CD4-positive, CD25-positive, alpha-beta regulatory T cell (primary cell): Measurements from ENCODE around the gene ATXN2. TPM values are rescaled to one million over a fixed set of nuclear protein-coding genes. Genes with fewer than 3 reads are reported as not detected.

Experiments
- ATAC-seq, 2 donors: fragments of 150-1000 bp; cut with Tn5 transposase; one replicate each; pipeline ENCODE4 v1.10.0; 2021; ENCODE audit warnings: low read depth in 2 of 2, moderate number of reproducible peaks in 2 of 2, moderate library complexity in 1 of 2
- DNase-seq, 3 donors: peaks; one replicate each; pipeline versions ENCODE4 v3.0.0 to v3.0.0-alpha.2; 2012 to 2022; ENCODE audit warnings: mixed read lengths in 1 of 3
- H3K27ac ChIP-seq: one replicate; pipeline ENCODE4 v1.7.0; 2013; ENCODE audit warnings: mild to moderate bottlenecking, low read length; ENCODE audit not compliant: insufficient read depth, poor library complexity, severe bottlenecking
- H3K27me3 ChIP-seq: one replicate; pipeline ENCODE4 v1.7.0; 2013; ENCODE audit warnings: low read length; ENCODE audit not compliant: control insufficient read depth, insufficient read depth
- H3K36me3 ChIP-seq: one replicate; pipeline ENCODE4 v1.7.0; 2013; ENCODE audit warnings: mild to moderate bottlenecking, low read length, moderate library complexity; ENCODE audit not compliant: control insufficient read depth, insufficient read depth
- H3K4me1 ChIP-seq: 2 replicates; pipeline ENCODE4 v1.7.0; 2013; ENCODE audit warnings: mild to moderate bottlenecking, low read length; ENCODE audit not compliant: insufficient read depth, control insufficient read depth, poor library complexity, severe bottlenecking
- H3K4me3 ChIP-seq: one replicate; pipeline ENCODE4 v1.7.0; 2013; ENCODE audit warnings: low read depth, mild to moderate bottlenecking, low read length, moderate library complexity
- H3K9me3 ChIP-seq, 2 experiments: 1 replicate in 1 of 2; 2 replicates in 1 of 2; pipeline ENCODE4 v1.7.0; 2013; ENCODE audit warnings: low read length in 2 of 2, mild to moderate bottlenecking in 1 of 2, moderate library complexity in 1 of 2; ENCODE audit not compliant: control insufficient read depth in 2 of 2
- H3K27ac Mint-ChIP-seq, 3 donors: one replicate each; pipeline ENCODE4 v1.8.0; 2020 to 2022; ENCODE audit warnings: mild to moderate bottlenecking in 3 of 3, mixed read lengths in 3 of 3, moderate library complexity in 2 of 3
- H3K27me3 Mint-ChIP-seq: one replicate; pipeline ENCODE4 v1.8.0; 2022; ENCODE audit warnings: mild to moderate bottlenecking, mixed read lengths
- H3K36me3 Mint-ChIP-seq: one replicate; pipeline ENCODE4 v1.8.0; 2020; ENCODE audit warnings: mixed read lengths
- H3K4me1 Mint-ChIP-seq, 4 donors: one replicate each; pipeline ENCODE4 v1.8.0; 2020 to 2022; ENCODE audit warnings: mixed read lengths in 4 of 4, mild to moderate bottlenecking in 1 of 4
- H3K4me3 Mint-ChIP-seq, 4 donors: one replicate each; pipeline ENCODE4 v1.8.0; 2020 to 2022; ENCODE audit warnings: mild to moderate bottlenecking in 4 of 4, mixed read lengths in 4 of 4, moderate library complexity in 3 of 4
- H3K9me3 Mint-ChIP-seq, 7 donors: one replicate each; pipeline ENCODE4 v1.8.0; 2020 to 2022; ENCODE audit warnings: mixed read lengths in 7 of 7, mild to moderate bottlenecking in 3 of 7, moderate library complexity in 2 of 7
- polyA plus RNA-seq, 4 donors: library from polyadenylated mRNA; unstranded; fragments of 300-500 nt; fragmentation: Illumina TruSeq; gene quantifications; one replicate each; pipeline ENCODE4 v1.2.3, GENCODE V29; 2021
- total RNA-seq: library from RNA; stranded (reverse); gene quantifications from one replicate; pipeline ENCODE4 v1.2.3, GENCODE V29; 2022

ATXN2 gene
- total and polyA plus RNA-seq, 5 donors from 2014 or later = 9.7 to 43.1 (median 14.8) TPM

GRCh38 chr12:111408686-111409402, 190.3 kb downstream of the ATXN2 start:
- Mint-ChIP-seq H3K27ac (peak overlapping the region; percentile 80 to 93 (median 83)), H3K4me1 (peaks cover 5 to 85% (median 48%) of the 10 kb centered on the region in 4 donors), H3K4me3 (peak overlapping the region; percentile 74 to 91 (median 88)), H3K36me3 (no peaks in the 10 kb centered on the region), H3K9me3 (no peaks in the 10 kb centered on the region), H3K27me3 (no peaks in the 10 kb centered on the region)
- H3K27me3 ChIP-seq = no peaks in the 10 kb centered on the region
- peak overlapping the region; percentile 47 for H3K4me3 ChIP-seq
- no peaks in the 10 kb centered on the region for H3K9me3 ChIP-seq
- DNase-seq (no peak), ATAC-seq (no peak)
- H3K36me3 ChIP-seq = no peaks in the 10 kb centered on the region
- peak overlapping the region; percentile 91 for H3K27ac ChIP-seq
- H3K4me1 ChIP-seq = peaks cover 88% of the 10 kb centered on the region

GRCh38 chr12:111408116-111408440, 191.0 kb downstream of the ATXN2 start:
- Mint-ChIP-seq H3K36me3 (no peaks in the 10 kb centered on the region), H3K4me3 (peak overlapping the region; percentile 85 to 91 (median 88)), H3K4me1 (peaks cover 8 to 85% (median 46%) of the 10 kb centered on the region in 4 donors), H3K9me3 (no peaks in the 10 kb centered on the region), H3K27ac (peak overlapping the region; percentile 1 to 93 (median 91)), H3K27me3 (peaks cover 2% of the 10 kb centered on the region)
- peaks cover 92% of the 10 kb centered on the region for H3K4me1 ChIP-seq
- H3K9me3 ChIP-seq = no peaks in the 10 kb centered on the region
- no peaks in the 10 kb centered on the region for H3K27me3 ChIP-seq
- peak overlapping the region; percentile 82 for H3K4me3 ChIP-seq
- no peak for ATAC-seq
- H3K36me3 ChIP-seq = no peaks in the 10 kb centered on the region
- DNase-seq = no peak
- peak overlapping the region; percentile 91 for H3K27ac ChIP-seq

GRCh38 chr12:111407377-111408115, 191.6 kb downstream of the ATXN2 start:
- H3K4me1 Mint-ChIP-seq = peaks cover 12 to 83% (median 44%) of the 10 kb centered on the region in 4 donors
- peak overlapping the region; percentile 1 to 93 (median 91) for H3K27ac Mint-ChIP-seq
- H3K9me3 Mint-ChIP-seq = no peaks in the 10 kb centered on the region
- peak overlapping the region; percentile 91 for H3K27ac ChIP-seq
- H3K9me3 ChIP-seq = no peaks in the 10 kb centered on the region
- no peak for DNase-seq
- peaks cover 5% of the 10 kb centered on the region for H3K27me3 Mint-ChIP-seq
- H3K4me1 ChIP-seq = peaks cover 89% of the 10 kb centered on the region
- H3K4me3 ChIP-seq = peak overlapping the region; percentile 82
- no peaks in the 10 kb centered on the region for H3K36me3 Mint-ChIP-seq
- H3K36me3 ChIP-seq = no peaks in the 10 kb centered on the region
- H3K4me3 Mint-ChIP-seq = peak overlapping the region; percentile 85 to 96 (median 88)
- H3K27me3 ChIP-seq = no peaks in the 10 kb centered on the region
- ATAC-seq = no peak

GRCh38 chr12:111406474-111407376, 192.4 kb downstream of the ATXN2 start:
- Mint-ChIP-seq H3K36me3 (no peaks in the 10 kb centered on the region), H3K4me3 (peak overlapping the region; percentile 85 to 96 (median 88))
- peaks cover 81% of the 10 kb centered on the region for H3K4me1 ChIP-seq

GRCh38 chr12:111405859-111406473, 193.1 kb downstream of the ATXN2 start, which contains the start of gene SH2B3:
SH2B3 (plus strand) TSS chr12:111405923; CDS start chr12:111418146, 12,223 bp downstream.
- no peaks in the 10 kb centered on the region for H3K9me3 ChIP-seq
- Mint-ChIP-seq H3K4me1 (peaks cover 12 to 68% (median 37%) of the 10 kb centered on the region in 4 donors), H3K27ac (peak within 1 kb of the TSS; percentile 83 to 96 (median 91)), H3K9me3 (no peaks in the 10 kb centered on the region), H3K36me3 (no peaks in the 10 kb centered on the region), H3K4me3 (peak within 1 kb of the TSS; percentile 86 to 99 (median 92)), H3K27me3 (peaks cover 9% of the 10 kb centered on the region)
- no peaks in the 10 kb centered on the region for H3K27me3 ChIP-seq
- ATAC-seq (peak; percentile 41 to 43), DNase-seq (peak in 2 of 3 donors; percentile 83 to 89)
- H3K4me3 ChIP-seq = peak within 1 kb of the TSS; percentile 82
- H3K4me1 ChIP-seq = peaks cover 74% of the 10 kb centered on the region
- H3K27ac ChIP-seq = peak within 1 kb of the TSS; percentile 91
- no peaks in the 10 kb centered on the region for H3K36me3 ChIP-seq

More at GRCh38 chr12:111406474-111407376, 192.4 kb downstream of the ATXN2 start:
- no peaks in the 10 kb centered on the region for H3K27me3 ChIP-seq
- peaks cover 9% of the 10 kb centered on the region for H3K27me3 Mint-ChIP-seq
- H3K4me1 Mint-ChIP-seq = peaks cover 12 to 75% (median 37%) of the 10 kb centered on the region in 4 donors
- peak; percentile 37 to 59 (median 47) for DNase-seq
- ATAC-seq = no peak
- H3K27ac ChIP-seq = peak overlapping the region; percentile 91
- no peaks in the 10 kb centered on the region for H3K9me3 ChIP-seq
- peak overlapping the region; percentile 83 to 93 (median 91) for H3K27ac Mint-ChIP-seq
- peak overlapping the region; percentile 82 for H3K4me3 ChIP-seq
- no peaks in the 10 kb centered on the region for H3K9me3 Mint-ChIP-seq
- no peaks in the 10 kb centered on the region for H3K36me3 ChIP-seq

- Histone ChIP-seq H3K27me3 (no peaks in the 10 kb centered on the region), H3K4me3 (no peak overlapping the region), H3K27ac (peak overlapping the region; percentile 91), H3K9me3 (no peaks in the 10 kb centered on the region), H3K4me1 (peaks cover 67% of the 10 kb centered on the region), H3K36me3 (no peaks in the 10 kb centered on the region)
- no peaks in the 10 kb centered on the region for H3K9me3 Mint-ChIP-seq
- H3K36me3 Mint-ChIP-seq = no peaks in the 10 kb centered on the region
- ATAC-seq (peak; percentile 77 to 79), DNase-seq (peak; percentile 96 to 98 (median 97))
- peak overlapping the region; percentile 74 to 96 (median 77) for H3K27ac Mint-ChIP-seq
- H3K4me3 Mint-ChIP-seq = peak overlapping the region; percentile 80 to 99 (median 92)
- peaks cover 15% of the 10 kb centered on the region for H3K27me3 Mint-ChIP-seq
- H3K4me1 Mint-ChIP-seq = peaks cover 12 to 61% (median 34%) of the 10 kb centered on the region in 4 donors
These were observed 193.8 kb downstream of the ATXN2 start for GRCh38 chr12:111405149-111405858.
